ENCODE data around the gene VAMP8. TPM values are rescaled to one million over a fixed set of nuclear protein-coding genes. Genes with fewer than 3 reads are reported as not detected.
"Not testable (repeated sequence)": the region's sequence is repeated elsewhere in the genome, so short reads cannot be mapped to it uniquely, and the experiment has no call there.

VAMP8 gene
- polyA plus RNA-seq, 3 donors, result 88.1 to 94.9 (median 88.3) TPM

GRCh38 chr2:85590950-85591349 is 13.6 kb downstream of the VAMP8 start:
- no peak for DNase-seq (ENCODE audit: extremely low read depth in 1 of 11, low read depth in 9 of 11, low spot score in 4 of 11)

DNA sequence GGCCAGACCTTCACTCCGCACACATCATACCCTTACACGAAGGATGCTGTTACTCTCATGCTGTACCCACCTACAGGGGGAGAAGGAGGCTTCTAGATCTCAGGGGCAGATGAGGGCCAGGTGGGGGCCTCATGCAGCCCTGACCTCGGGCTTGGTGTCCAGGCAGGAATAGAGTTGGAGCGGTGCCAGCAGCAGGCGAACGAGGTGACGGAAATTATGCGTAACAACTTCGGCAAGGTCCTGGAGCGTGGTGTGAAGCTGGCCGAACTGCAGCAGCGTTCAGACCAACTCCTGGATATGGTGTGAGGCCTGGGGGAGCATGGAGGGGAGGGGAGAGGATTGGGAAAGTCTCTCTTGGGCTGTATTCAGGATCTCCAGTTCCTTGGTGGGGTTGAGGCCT is 14.2 kb downstream of the VAMP8 start:
- DNase-seq (ENCODE audit: extremely low read depth in 1 of 11, low read depth in 9 of 11, low spot score in 4 of 11), result no peak

- DNase-seq (ENCODE audit: extremely low read depth in 1 of 11, low read depth in 9 of 11, low spot score in 4 of 11), result not testable (repeated sequence)
Observed at GRCh38 chr2:85592299-85592698, 14.9 kb downstream of the VAMP8 start.

DNA sequence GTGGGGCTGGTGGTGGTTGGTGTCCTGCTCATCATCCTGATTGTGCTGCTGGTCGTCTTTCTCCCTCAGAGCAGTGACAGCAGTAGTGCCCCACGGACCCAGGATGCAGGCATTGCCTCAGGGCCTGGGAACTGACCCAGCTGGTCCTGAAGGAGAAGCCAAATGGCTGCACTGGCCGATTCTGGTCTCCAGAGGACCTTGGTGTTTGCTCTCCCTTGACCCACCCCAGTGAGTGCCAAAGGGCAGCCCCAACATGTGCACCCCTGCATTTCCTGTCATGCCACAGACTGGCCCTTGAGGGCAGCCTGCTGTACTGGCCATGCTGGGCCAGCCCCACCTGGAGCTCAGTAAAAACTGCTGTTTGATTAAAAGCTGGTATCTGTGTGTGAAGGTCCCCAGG is 15.6 kb downstream of the VAMP8 start:
- no peak for DNase-seq (ENCODE audit: extremely low read depth in 1 of 11, low read depth in 9 of 11, low spot score in 4 of 11)

DNA sequence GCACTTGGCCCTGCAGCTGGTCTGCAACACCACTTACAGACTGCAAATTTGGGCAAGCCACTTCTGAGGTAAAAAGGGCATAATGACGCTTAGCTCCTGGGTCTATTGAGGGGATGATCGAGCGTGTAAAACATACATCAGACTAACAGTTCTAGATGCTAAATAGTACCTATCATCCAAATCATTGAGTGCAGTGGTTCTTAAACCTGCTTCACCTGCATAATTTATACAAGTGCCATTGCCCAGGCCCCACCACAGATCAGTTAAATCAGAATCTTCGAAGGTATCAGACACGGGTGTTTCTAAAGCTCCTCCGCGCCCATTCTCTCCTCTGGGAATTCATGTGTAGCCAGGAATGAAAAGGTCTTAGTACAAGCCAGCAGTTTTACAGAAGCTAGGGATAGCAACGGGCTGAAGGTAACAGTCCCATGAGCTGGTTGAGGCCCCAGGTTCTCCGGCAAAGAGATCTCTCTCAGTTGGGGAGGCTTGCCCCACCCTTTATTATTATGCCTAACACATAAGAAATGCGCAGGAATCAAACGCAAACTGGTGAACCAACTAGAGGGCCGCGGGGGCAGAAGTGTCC is 17.4 kb downstream of the VAMP8 start:
- DNase-seq (ENCODE audit: extremely low read depth in 1 of 11, low read depth in 9 of 11, low spot score in 4 of 11), result no peak

DNA sequence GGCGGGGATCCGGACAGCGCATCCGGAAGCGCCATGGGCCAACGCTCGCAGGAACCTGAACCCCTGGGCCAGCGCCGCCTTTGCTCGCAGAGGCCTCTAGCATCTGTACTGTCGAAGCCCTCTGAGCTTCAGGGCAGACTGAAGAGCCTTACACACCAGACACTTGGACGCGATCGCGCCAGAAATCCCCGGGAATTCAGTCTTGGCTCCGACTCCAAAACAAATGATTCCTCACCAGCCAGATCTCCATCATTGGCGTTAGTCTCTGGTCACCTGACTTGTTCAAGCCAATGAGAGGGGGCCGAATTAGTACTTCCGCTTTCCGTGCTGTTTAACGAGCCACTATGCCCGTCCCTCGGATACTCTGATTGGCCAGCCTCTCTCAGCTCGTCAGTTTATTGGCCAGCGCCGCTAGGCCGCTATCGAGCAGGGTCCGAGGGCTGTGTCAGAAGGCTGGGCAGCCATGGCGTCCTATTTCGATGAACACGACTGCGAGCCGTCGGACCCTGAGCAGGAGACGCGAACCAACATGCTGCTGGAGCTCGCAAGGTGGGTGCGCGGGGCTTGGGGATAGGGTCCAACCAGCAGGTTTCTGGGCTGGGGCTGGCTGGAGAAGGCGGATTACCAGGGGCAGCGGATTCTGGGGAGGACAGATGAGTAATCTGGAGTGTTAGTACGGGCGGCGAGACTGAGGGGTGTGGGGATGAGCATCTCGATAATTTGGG is 18.1 kb downstream of the VAMP8 start, which contains the start of gene RNF181:
Gene RNF181, plus strand, starts transcription at position 445 of the 725 bp plus-strand sequence. Its CDS starts 19 bp downstream, at position 464.
- DNase-seq (ENCODE audit: extremely low read depth in 1 of 11, low read depth in 9 of 11, low spot score in 4 of 11), result peak; percentile 90 to 98 (median 95)

DNA sequence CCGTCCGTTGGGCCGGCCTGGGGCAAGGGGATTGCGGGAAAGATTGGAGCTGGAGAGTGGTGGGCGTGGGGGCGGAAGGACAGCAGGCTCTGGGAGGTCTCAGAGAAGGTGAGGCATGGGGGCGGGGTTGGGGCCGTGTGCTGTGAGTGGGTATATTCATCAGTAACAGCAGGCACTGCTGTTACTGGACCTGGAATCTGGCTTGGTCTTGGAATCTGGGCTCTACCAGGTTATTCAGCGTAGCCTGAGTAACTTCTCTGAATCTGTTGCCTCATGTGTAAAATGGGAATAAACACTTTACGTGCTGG is 18.6 kb downstream of the VAMP8 start:
- DNase-seq (ENCODE audit: extremely low read depth in 1 of 11, low read depth in 9 of 11, low spot score in 4 of 11), result no peak

- DNase-seq (ENCODE audit: extremely low read depth in 1 of 11, low read depth in 9 of 11, low spot score in 4 of 11), result no peak
Observed at GRCh38 chr2:85596486-85597143, 19.2 kb downstream of the VAMP8 start.

DNA sequence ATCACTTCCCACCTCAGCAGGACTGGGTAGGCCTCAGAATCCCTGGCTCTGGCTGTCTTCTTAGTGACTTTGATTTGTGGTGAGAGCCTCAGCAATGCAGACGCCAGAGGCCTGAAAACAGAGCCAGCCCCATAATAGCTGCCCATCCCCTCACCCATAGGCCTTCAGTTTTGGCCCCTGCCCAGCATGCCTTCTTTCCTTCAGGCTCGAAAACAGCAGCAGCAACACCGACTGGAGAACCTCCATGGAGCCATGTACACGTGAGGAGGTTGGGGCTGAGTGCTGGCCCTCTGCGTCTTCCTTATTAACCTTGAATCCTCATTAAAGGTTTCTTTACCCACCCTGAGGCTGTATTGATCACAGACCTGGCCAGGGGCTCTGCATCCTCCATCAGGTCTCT is 19.9 kb downstream of the VAMP8 start:
- DNase-seq (ENCODE audit: extremely low read depth in 1 of 11, low read depth in 9 of 11, low spot score in 4 of 11), result no peak

- DNase-seq (ENCODE audit: extremely low read depth in 1 of 11, low read depth in 9 of 11, low spot score in 4 of 11), result no peak
Observed at GRCh38 chr2:85598594-85599340, 21.4 kb downstream of the VAMP8 start.

DNA sequence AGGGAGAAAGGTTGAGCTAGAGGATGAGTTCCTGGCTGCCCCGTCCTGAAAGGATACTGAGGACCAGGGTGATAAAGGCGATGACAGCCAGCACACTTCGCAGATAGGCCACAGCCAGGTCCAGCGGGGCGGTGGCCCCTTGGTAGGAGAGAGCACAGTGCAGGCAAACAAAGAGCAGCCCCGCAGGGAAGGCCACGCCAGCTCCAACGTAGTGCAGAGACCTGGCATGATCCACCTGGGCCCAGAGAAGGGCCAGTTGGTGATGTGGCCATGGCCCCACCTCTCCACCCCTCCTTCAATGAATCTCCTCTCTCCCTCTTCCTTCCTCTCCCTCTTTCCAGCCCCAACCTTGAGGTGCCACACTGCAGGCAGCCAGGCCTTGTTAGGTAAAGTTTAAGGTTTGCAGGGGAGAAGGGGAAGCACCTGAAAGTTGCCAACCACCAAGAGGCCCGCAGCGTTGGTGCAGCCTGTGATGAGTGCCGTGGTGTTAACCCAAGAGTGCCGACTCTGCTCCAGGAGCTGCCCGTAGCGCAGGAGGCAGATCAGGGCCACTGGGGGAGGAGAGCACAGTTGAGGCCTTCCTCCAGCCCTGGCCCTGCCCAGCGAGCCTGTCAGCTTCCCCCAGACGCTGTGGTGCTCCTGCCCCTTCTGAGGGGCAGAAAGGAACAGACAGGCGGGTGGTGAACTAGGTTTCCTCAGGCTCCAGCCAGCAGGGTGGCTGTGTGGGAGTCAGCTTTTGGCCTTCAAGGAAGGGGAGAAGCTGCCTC is 22.3 kb downstream of the VAMP8 start:
- no peak for DNase-seq (ENCODE audit: extremely low read depth in 1 of 11, low read depth in 9 of 11, low spot score in 4 of 11)

- DNase-seq (ENCODE audit: extremely low read depth in 1 of 11, low read depth in 9 of 11, low spot score in 4 of 11), result no peak
Observed at GRCh38 chr2:85600235-85600575, 22.8 kb downstream of the VAMP8 start.

DNA sequence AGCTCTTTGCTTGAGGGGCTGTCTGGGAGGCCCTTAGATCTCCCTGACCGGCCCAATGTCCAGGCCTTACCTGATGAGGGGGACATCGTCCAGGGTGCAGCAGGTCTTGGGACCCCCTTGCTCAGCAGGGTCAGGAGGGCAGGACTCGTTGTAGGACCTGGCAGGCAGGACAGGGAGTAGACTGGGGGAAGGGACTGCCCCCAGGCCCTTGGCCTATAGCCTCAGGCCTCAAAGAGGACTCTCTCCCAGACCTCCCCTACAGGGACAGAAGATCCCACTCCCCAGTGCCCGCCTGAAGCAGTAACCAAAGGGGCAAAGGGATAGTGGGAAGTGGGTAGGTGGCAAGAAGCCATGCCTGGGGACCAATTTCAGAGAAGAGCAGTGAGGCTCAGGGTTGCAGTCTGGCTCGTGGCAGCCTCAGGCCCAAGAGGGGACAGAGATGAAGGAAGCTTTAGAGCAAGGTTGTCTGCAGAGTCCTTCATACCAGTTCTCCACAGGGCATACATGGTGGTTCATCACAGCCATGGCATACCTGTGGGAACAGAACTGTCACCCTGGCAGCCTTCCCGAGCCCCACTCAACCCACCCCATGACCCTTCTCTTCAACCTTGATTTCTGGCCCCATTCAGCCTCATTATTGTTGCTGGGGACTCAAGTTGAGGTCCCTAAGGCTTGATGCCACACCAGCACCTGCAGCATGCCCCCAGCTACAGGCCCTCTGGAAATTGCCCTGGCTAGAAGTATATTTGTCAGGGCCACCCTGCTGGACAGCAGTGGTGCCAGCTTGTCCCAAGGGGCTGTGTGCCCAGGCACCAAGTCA is 23.8 kb downstream of the VAMP8 start:
- DNase-seq (ENCODE audit: extremely low read depth in 1 of 11, low read depth in 9 of 11, low spot score in 4 of 11), result no peak

DNA sequence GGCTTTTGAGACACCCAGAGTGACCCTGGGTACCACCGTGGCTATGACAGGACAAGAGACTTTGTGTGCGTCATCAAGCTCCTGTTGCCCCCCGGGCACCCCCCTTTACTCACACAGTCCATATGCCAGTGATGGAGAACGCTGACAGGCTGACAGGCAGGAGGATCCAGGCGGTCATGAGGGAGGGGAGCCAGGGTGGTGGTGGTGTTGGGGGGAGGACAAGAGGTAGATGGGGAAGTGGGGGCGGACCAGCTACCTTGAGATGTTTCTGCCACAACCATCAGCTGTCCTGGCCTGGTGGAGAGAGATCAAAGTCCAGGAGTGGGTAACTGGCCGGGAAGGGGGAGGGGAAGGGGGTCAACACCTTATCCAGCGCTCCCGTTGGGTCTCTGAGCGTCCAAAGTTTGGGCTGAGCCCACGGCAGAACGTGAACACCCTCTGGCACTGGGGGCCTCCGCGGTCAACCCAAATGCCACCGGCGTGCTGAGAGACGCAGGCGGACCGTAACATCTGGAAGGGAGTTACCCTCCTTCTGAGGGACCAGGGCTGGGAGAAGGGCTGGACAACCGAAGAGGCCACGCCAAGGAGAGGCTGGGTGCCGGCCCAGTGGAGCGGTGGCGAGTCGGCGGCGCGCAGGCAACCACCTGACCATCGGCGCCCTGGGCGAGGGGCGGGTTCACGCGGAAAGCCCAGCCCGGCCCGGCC is 24.5 kb downstream of the VAMP8 start:
- no peak for DNase-seq (ENCODE audit: extremely low read depth in 1 of 11, low read depth in 9 of 11, low spot score in 4 of 11)

- peak in 10 of 11 donors; percentile 66 to 94 (median 87) for DNase-seq (ENCODE audit: extremely low read depth in 1 of 11, low read depth in 9 of 11, low spot score in 4 of 11)
Observed at GRCh38 chr2:85602476-85603234, 25.3 kb downstream of the VAMP8 start, which contains the start of gene TMEM150A. Gene TMEM150A, minus strand, starts transcription at chr2:85602698. Its CDS starts 750 bp downstream, at chr2:85601948.

GRCh38 chr2:85604133-85604444 is 26.7 kb downstream of the VAMP8 start:
- DNase-seq (ENCODE audit: extremely low read depth in 1 of 11, low read depth in 9 of 11, low spot score in 4 of 11), result not testable (repeated sequence)
